ENCODE results near the gene CDC20B.

- TF ChIP-seq EZH2phosphoT487 (IDR thresholded peaks at IDR 0.05; ENCODE audit: insufficient read depth, low read depth) (no peak), EZH2 (IDR thresholded peaks at IDR 0.05; ENCODE audit: insufficient read depth, poor library complexity, severe bottlenecking) (no peak)
Measured at GRCh38 chr5:55064523-55064922, 108.5 kb downstream of the CDC20B start.
